T-helper 1 cell treated with Interleukin-12 subunit alpha and Interleukin-12 subunit beta and Interleukin-4 antibody, amounts not matched to agents 30 μg/mL and 1 μg/mL, for 36 hours (primary cell): ENCODE measurements around the gene LRRC9.
"Not testable (repeated sequence)": the region's sequence is repeated elsewhere in the genome, so short reads cannot be mapped to it uniquely, and the experiment has no call there.

Experiments
- H3K27ac Mint-ChIP-seq: one replicate; pipeline ENCODE4 v1.8.0; 2021; ENCODE audit warnings: mild to moderate bottlenecking, mixed read lengths
- H3K27me3 Mint-ChIP-seq: one replicate; pipeline ENCODE4 v1.8.0; 2021; ENCODE audit warnings: low read depth, mixed read lengths
- H3K36me3 Mint-ChIP-seq: one replicate; pipeline ENCODE4 v1.8.0; 2021; ENCODE audit warnings: low read depth, mixed read lengths
- H3K4me1 Mint-ChIP-seq: one replicate; pipeline ENCODE4 v1.8.0; 2021; ENCODE audit warnings: low read depth, mixed read lengths
- H3K4me3 Mint-ChIP-seq: one replicate; pipeline ENCODE4 v1.8.0; 2021; ENCODE audit warnings: mild to moderate bottlenecking, moderate library complexity, mixed read lengths
- H3K9me3 Mint-ChIP-seq: one replicate; pipeline ENCODE4 v1.8.0; 2021; ENCODE audit warnings: mixed read lengths

LRRC9 gene

DNA sequence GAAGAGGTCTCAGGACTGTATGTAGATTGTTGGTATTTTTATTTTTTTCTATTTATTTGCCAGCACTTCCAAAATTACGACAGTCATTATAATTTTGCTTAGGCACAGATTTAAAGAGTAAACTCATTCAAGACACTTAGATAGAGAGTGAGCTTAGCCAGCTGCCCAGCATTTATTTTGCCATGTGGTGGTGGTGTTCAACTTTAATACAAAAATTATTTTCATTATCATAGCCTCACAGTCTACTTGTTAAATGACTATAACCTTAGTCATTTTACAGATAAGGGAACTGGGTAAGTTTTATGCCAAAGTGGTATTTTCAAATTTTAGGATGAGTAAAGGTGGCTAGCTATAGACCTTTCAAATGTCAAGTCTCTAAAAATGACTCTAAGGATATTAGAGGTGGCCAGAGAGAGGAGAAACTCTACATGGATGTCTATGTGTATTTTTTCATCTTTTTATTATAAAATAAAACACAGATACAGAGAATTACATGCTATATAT lies 66.7 kb downstream of the LRRC9 start:
- Mint-ChIP-seq H3K27ac (no peak overlapping the region), H3K4me3 (no peak overlapping the region), H3K4me1 (no peaks in the 10 kb centered on the region), H3K9me3 (no peaks in the 10 kb centered on the region), H3K36me3 (no peaks in the 10 kb centered on the region), H3K27me3 (no peaks in the 10 kb centered on the region)

DNA sequence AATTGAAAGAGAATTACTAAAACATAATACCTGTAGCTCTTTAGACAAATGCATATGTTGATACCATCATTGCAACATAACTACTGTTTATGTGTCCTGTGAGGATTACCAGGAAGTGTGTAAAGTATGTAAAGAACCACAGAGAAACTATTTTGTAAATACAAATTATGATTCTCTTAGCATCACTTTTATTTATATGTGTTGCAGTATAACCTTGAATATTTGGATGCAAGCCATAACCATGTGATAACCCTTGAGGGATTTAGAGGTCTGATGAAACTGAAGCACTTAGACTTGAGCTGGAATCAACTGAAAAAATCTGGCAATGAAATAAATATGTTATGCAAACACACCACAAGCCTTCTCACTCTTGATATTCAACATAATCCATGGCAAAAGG lies 77.5 kb downstream of the LRRC9 start:
- H3K27me3 Mint-ChIP-seq = peaks cover 3% of the 10 kb centered on the region
- no peaks in the 10 kb centered on the region for H3K9me3 Mint-ChIP-seq
- no peak overlapping the region for H3K27ac Mint-ChIP-seq
- no peak overlapping the region for H3K4me3 Mint-ChIP-seq
- H3K36me3 Mint-ChIP-seq = no peaks in the 10 kb centered on the region
- no peaks in the 10 kb centered on the region for H3K4me1 Mint-ChIP-seq

GRCh38 chr14:59997966-59998365 lies 78.0 kb downstream of the LRRC9 start:
- Mint-ChIP-seq H3K36me3 (no peaks in the 10 kb centered on the region), H3K9me3 (no peaks in the 10 kb centered on the region), H3K4me1 (no peaks in the 10 kb centered on the region), H3K4me3 (no peak overlapping the region), H3K27ac (no peak overlapping the region), H3K27me3 (peaks cover 3% of the 10 kb centered on the region)

GRCh38 chr14:59998564-59998963 lies 78.6 kb downstream of the LRRC9 start:
- Mint-ChIP-seq H3K9me3 (no peaks in the 10 kb centered on the region), H3K36me3 (no peaks in the 10 kb centered on the region), H3K4me3 (no peak overlapping the region), H3K27me3 (peaks cover 3% of the 10 kb centered on the region), H3K4me1 (no peaks in the 10 kb centered on the region), H3K27ac (no peak overlapping the region)

DNA sequence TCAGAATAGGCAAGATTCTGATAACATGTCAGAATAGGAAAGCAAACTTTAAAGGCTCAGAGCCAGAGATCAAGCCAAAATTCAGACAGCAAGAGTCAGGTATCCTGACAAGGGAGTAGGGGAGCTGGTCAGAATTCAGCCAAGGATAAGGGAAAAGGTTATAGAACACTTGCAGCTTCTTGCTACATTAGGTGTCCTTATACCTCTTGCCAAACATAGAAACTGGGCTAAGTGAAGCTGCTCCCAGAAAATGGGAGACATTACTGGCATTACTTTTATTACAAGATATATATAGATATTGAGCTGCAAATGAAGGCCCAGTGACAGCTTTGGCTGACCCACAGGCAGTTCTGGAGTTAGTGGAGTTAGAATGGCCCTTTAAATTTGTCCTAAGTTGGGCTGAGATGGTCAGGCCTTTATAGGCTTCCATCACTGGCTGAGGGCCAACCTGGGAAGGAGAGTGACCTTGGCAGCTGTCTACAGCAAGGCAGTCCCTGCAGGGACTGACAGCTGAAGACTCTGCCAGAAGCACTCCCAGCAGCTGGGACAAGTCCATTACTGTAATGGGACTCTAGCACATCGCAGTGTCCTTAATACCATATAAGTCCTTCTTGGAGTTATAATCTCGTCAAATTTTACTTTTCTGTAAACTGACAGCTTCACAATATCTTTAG lies 83.0 kb downstream of the LRRC9 start:
- no peaks in the 10 kb centered on the region for H3K27me3 Mint-ChIP-seq
- no peaks in the 10 kb centered on the region for H3K4me1 Mint-ChIP-seq
- H3K27ac Mint-ChIP-seq = no peak overlapping the region
- H3K9me3 Mint-ChIP-seq = no peaks in the 10 kb centered on the region
- H3K4me3 Mint-ChIP-seq = no peak overlapping the region
- H3K36me3 Mint-ChIP-seq = no peaks in the 10 kb centered on the region

- no peaks in the 10 kb centered on the region for H3K36me3 Mint-ChIP-seq
- no peaks in the 10 kb centered on the region for H3K4me1 Mint-ChIP-seq
- no peaks in the 10 kb centered on the region for H3K27me3 Mint-ChIP-seq
- no peak overlapping the region for H3K27ac Mint-ChIP-seq
- no peaks in the 10 kb centered on the region for H3K9me3 Mint-ChIP-seq
- no peak overlapping the region for H3K4me3 Mint-ChIP-seq
These were observed 84.0 kb downstream of the LRRC9 start for GRCh38 chr14:60003991-60004390.

DNA sequence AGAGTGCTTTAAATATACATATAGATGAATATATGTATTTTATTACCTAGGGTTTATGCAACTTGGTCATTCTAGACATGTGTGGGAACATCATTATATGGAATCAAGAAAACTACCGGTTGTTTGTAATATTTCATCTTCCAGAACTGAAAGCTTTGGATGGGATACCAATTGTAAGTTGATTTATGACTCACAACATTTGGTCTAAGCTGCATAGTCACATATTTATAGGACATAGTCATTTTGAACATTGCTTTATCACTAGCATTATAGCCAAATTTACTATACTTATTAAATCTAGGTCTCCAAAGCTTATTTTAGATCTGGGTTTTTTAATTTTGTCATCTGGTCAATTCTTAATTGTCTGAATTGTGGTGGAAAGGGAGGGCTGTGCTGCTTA lies 88.1 kb downstream of the LRRC9 start:
- H3K4me1 Mint-ChIP-seq = no peaks in the 10 kb centered on the region
- H3K4me3 Mint-ChIP-seq = no peak overlapping the region
- peaks cover 7% of the 10 kb centered on the region for H3K9me3 Mint-ChIP-seq
- no peak overlapping the region for H3K27ac Mint-ChIP-seq
- no peaks in the 10 kb centered on the region for H3K36me3 Mint-ChIP-seq
- H3K27me3 Mint-ChIP-seq = no peaks in the 10 kb centered on the region

DNA sequence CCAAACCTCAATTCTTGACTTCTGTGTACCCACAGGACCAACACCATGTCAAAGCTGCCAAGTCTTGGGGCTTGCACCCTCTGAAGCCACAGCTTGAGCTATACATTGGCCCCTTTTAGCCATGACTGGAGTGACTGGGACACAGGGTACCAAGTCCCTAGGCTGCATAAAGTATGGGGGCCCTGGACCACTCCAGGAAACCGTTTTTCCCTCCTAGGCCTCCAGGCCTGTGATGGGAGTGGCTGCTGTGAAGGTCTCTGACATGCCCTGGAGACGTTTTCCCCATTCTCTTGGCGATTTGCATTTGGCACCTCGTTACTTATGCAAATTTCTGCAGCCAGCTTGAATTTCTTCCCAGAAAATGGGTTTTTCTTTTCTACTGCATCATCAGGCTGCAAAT lies 90.3 kb downstream of the LRRC9 start:
- H3K4me3 Mint-ChIP-seq, H3K27me3 Mint-ChIP-seq, H3K27ac Mint-ChIP-seq, H3K36me3 Mint-ChIP-seq, H3K4me1 Mint-ChIP-seq, H3K9me3 Mint-ChIP-seq: not testable (repeated sequence)

DNA sequence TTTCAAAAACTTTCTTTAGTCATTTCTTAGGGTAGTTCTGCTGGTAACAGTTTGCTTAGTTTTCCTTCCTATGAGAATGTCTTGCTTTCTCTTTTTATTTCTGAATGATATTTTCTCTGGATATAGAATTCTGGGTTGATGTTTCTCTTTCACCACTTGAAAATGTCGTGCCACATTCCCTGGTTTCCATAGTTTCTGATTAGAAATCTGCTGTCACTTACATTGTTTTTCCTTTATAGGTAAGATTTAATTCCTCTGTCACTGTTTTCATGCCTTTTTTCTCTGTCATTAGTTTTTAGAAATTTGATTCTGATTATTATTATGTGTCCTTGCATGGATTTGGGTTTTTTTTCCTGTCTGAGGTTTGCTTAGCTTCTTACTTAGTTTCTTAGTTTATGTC lies 94.5 kb downstream of the LRRC9 start:
- H3K27ac Mint-ChIP-seq = no peak overlapping the region
- H3K4me3 Mint-ChIP-seq = no peak overlapping the region
- no peaks in the 10 kb centered on the region for H3K36me3 Mint-ChIP-seq
- H3K4me1 Mint-ChIP-seq = no peaks in the 10 kb centered on the region
- H3K9me3 Mint-ChIP-seq = peaks cover 7% of the 10 kb centered on the region
- peaks cover 3% of the 10 kb centered on the region for H3K27me3 Mint-ChIP-seq

- Mint-ChIP-seq H3K4me3 (no peak overlapping the region), H3K36me3 (no peaks in the 10 kb centered on the region), H3K27me3 (peaks cover 3% of the 10 kb centered on the region), H3K9me3 (no peaks in the 10 kb centered on the region), H3K4me1 (no peaks in the 10 kb centered on the region), H3K27ac (no peak overlapping the region)
These were observed 101.7 kb downstream of the LRRC9 start for GRCh38 chr14:60021619-60022018.

GRCh38 chr14:60025571-60025970 lies 105.6 kb downstream of the LRRC9 start:
- Mint-ChIP-seq H3K4me3 (no peak overlapping the region), H3K27ac (no peak overlapping the region), H3K27me3 (no peaks in the 10 kb centered on the region), H3K4me1 (no peaks in the 10 kb centered on the region), H3K36me3 (no peaks in the 10 kb centered on the region), H3K9me3 (no peaks in the 10 kb centered on the region)

DNA sequence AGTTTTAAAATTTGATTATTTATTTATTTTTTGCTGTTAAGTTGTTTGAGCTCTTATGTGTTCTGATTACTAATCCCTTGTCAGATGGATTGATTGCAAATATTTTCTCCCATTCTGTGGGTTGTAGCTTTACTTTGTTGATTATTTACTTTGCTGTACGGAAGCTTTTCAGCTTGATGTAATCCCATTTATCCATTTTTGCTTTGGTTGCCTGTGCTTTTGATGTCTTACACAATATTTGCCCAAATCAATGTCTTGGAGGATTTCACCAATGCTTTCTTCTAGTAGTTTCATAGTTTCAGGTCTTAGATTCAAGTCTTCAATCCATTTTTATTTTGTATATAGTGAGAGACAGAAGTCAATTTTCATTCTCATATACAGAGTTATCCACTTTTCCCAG lies 115.2 kb downstream of the LRRC9 start:
- Mint-ChIP-seq H3K27ac (no peak overlapping the region), H3K4me1 (no peaks in the 10 kb centered on the region), H3K27me3 (peaks cover 5% of the 10 kb centered on the region), H3K36me3 (no peaks in the 10 kb centered on the region), H3K4me3 (no peak overlapping the region), H3K9me3 (peaks cover 4% of the 10 kb centered on the region)

GRCh38 chr14:60047976-60048375 lies 128.0 kb downstream of the LRRC9 start:
- H3K27me3 Mint-ChIP-seq, H3K27ac Mint-ChIP-seq, H3K9me3 Mint-ChIP-seq, H3K4me1 Mint-ChIP-seq, H3K36me3 Mint-ChIP-seq, H3K4me3 Mint-ChIP-seq: not testable (repeated sequence)

GRCh38 chr14:60051721-60052221 lies 131.8 kb downstream of the LRRC9 start:
- H3K36me3 Mint-ChIP-seq = no peaks in the 10 kb centered on the region
- peaks cover 8% of the 10 kb centered on the region for H3K4me1 Mint-ChIP-seq
- no peaks in the 10 kb centered on the region for H3K9me3 Mint-ChIP-seq
- no peak overlapping the region for H3K27ac Mint-ChIP-seq
- H3K4me3 Mint-ChIP-seq = no peak overlapping the region
- peaks cover 5% of the 10 kb centered on the region for H3K27me3 Mint-ChIP-seq

DNA sequence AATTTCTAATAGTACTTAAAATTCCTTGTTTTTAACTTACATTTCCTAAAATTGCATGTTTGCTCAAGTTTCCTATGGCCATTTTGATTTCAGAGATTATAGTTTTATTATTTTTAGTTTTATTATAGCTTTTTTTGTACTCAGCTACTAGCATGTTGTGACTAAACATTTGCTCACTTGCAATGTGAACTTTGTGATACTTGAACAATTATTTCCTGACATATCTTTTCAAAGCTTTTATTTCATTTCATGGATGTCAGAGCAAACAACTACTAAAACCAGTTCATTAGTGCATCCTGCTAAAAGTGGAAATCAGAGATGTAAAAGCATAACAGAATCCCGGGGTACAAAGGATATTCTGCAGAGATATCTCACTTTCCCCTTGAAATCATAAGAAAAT lies 138.1 kb downstream of the LRRC9 start:
- H3K4me1 Mint-ChIP-seq = no peaks in the 10 kb centered on the region
- no peaks in the 10 kb centered on the region for H3K9me3 Mint-ChIP-seq
- H3K36me3 Mint-ChIP-seq = no peaks in the 10 kb centered on the region
- H3K27me3 Mint-ChIP-seq = peaks cover 21% of the 10 kb centered on the region
- no peak overlapping the region for H3K4me3 Mint-ChIP-seq
- no peak overlapping the region for H3K27ac Mint-ChIP-seq

DNA sequence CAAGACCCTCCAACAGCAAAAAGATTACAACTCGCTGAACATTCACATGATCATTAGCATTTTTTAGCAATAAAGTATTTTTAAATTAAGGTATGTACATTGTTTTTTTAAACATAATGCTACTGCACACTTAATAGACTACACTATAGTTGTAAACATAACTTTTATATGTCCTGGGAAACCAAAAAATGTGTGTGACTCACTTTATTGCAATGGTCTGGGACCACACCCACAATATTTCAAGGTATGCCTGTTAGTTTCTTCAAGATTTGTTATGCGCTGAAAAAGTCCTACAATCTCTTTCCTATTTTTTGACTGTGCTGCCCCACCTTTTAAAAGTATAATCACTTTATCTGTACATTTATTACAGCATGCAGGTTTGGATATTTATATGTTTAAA lies 141.4 kb downstream of the LRRC9 start:
- H3K27ac Mint-ChIP-seq = no peak overlapping the region
- H3K4me3 Mint-ChIP-seq = no peak overlapping the region
- peaks cover 16% of the 10 kb centered on the region for H3K27me3 Mint-ChIP-seq
- H3K9me3 Mint-ChIP-seq = no peaks in the 10 kb centered on the region
- H3K4me1 Mint-ChIP-seq = no peaks in the 10 kb centered on the region
- no peaks in the 10 kb centered on the region for H3K36me3 Mint-ChIP-seq
